ENCODE measurements around the gene PTPN21. TPM values are rescaled to one million over a fixed set of nuclear protein-coding genes. Genes with fewer than 3 reads are reported as not detected.

The PTPN21 gene
- total and polyA plus RNA-seq, 2 donors (not counting 3 experiments of a cell fraction or from before 2014, with no cell fraction given), result 9.2 to 16.1 TPM

GRCh38 chr14:88562532-88562830, 7.7 kb upstream of the PTPN21 start:
- Histone ChIP-seq H3K9me3 (replicated peaks; ENCODE audit: control insufficient read depth, insufficient read depth, low read length) (no peaks in the 10 kb centered on the region), H4K20me1 (replicated peaks; ENCODE audit: control insufficient read depth, extremely low read depth, insufficient read depth, low read length) (peaks cover 3% of the 10 kb centered on the region), H3K4me3 (replicated peaks in 1 of 3; ENCODE audit: insufficient read depth in 1 of 3, low read depth in 1 of 3, low read length in 3 of 3) (peak overlapping the region; percentile 77 to 96 (median 86)), H3K9me1 (replicated peaks; ENCODE audit: control insufficient read depth, extremely low read depth, insufficient read depth, low read length) (no peaks in the 10 kb centered on the region), H3K27ac (ENCODE audit: insufficient read depth, low read depth, low read length) (peak overlapping the region; percentile 19), H3K27me3 (ENCODE audit: control insufficient read depth in 2 of 2, insufficient read depth in 2 of 2, low read length in 2 of 2) (no peaks in the 10 kb centered on the region), H3K9ac (replicated peaks; ENCODE audit: extremely low read depth, insufficient read depth, low read length) (peak overlapping the region; percentile 87), H3K36me3 (ENCODE audit: control insufficient read depth in 2 of 2, extremely low read depth in 1 of 2, insufficient read depth in 2 of 2, low read length in 2 of 2) (peaks cover 0 to 2% of the 10 kb centered on the region in 2 experiments), H3K79me2 (ENCODE audit: control insufficient read depth, insufficient read depth, low read length) (peaks cover 21% of the 10 kb centered on the region), H3K4me1 (ENCODE audit: control insufficient read depth, extremely low read depth, insufficient read depth, low read length) (peaks cover 14% of the 10 kb centered on the region), H3K4me2 (ENCODE audit: insufficient read depth, low read length) (peak overlapping the region; percentile 84), H2AFZ (ENCODE audit: low read depth, low read length) (peak overlapping the region; percentile 78)
- dilution Hi-C loops (cut with MboI; ENCODE audit: extremely low pct_ligation_motif_present, low sequenced_read_pairs), result no loop called here
- POLR2A ChIA-PET, result no interaction called here
- no peak for DNase-seq (ENCODE audit: low read depth, low spot score)
- CTCF ChIA-PET, result interaction anchor here (1.0 to 1.5 kb wide), 2 partner anchors 10 to 61 kb away, joined by 3 to 7 read pairs; no protein-coding TSS in a partner anchor
- peak; percentile 38 for TF ChIP-seq GATA2 (IDR thresholded peaks at IDR 0.05; ENCODE audit: insufficient read depth, insufficient read length, low read depth, low read length)
- TF ChIP-seq CTCF (IDR thresholded peaks at IDR 0.05; ENCODE audit: extremely low read depth in 1 of 2, insufficient read depth in 1 of 2, low read depth in 1 of 2, low read length in 2 of 2), result no peak
- no peak for TF ChIP-seq POLR2AphosphoS5 (IDR thresholded peaks at IDR 0.05; ENCODE audit: insufficient read depth, low read depth, low read length)
- TF ChIP-seq FOS (IDR thresholded peaks at IDR 0.05; ENCODE audit: borderline replicate concordance, insufficient read depth, low read length), result no peak
- TF ChIP-seq, protein P1, sequence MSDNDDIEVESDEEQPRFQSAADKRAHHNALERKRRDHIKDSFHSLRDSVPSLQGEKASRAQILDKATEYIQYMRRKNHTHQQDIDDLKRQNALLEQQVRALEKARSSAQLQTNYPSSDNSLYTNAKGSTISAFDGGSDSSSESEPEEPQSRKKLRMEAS (IDR thresholded peaks at IDR 0.05; ENCODE audit: insufficient read depth, insufficient read length), result no peak
- TF ChIP-seq MYC (IDR thresholded peaks at IDR 0.05; ENCODE audit: low read depth, low read length), result no peak
- no peak for TF ChIP-seq EZH2 (IDR thresholded peaks at IDR 0.05; ENCODE audit: borderline replicate concordance, low read depth, low read length, severe bottlenecking)
- TF ChIP-seq POLR2A (IDR thresholded peaks at IDR 0.05; ENCODE audit: low read depth, low read length), result no peak
- no peak for FAIRE-seq
- intact Hi-C loops (cut with micrococcal nuclease), result loop anchor here (5.0 kb wide), 4 partner anchors 50 to 615 kb away; partner anchors contain the start of gene GALC
- no TSS peak for BruUV-seq (replicated peaks)

Data from endothelial cell of umbilical vein (primary cell).